NT2/D1 (cell line): ENCODE results near the gene S100A4.
A peak's percentile ranks its signal among the peaks of the same experiment; 100 is the strongest.

Experiments used
- DNase-seq: peaks from one replicate; pipeline ENCODE4 v3.0.0-alpha.2; 2011; ENCODE audit warnings: low read depth, low spot score
- H3K27me3 ChIP-seq: 2 replicates; pipeline ENCODE4 v1.6.0; 2011; ENCODE audit warnings: mild to moderate bottlenecking; ENCODE audit not compliant: insufficient read length, insufficient read depth
- H3K36me3 ChIP-seq: 2 replicates; pipeline ENCODE4 v1.6.1; 2011; ENCODE audit warnings: mild to moderate bottlenecking, low read length, mixed read lengths; ENCODE audit not compliant: insufficient read depth, insufficient read length
- H3K4me1 ChIP-seq: 2 replicates; pipeline ENCODE4 v1.5.1; 2011; ENCODE audit not compliant: insufficient read depth, insufficient read length
- H3K4me3 ChIP-seq: 2 replicates; pipeline ENCODE4 v1.5.1; 2011; ENCODE audit warnings: low read depth; ENCODE audit not compliant: insufficient read length
- H3K9ac ChIP-seq: 2 replicates; pipeline ENCODE4 v1.6.0; 2011; ENCODE audit warnings: low read depth; ENCODE audit not compliant: insufficient read length
- H3K9me3 ChIP-seq: 2 replicates; pipeline ENCODE4 v1.5.1; 2011; ENCODE audit warnings: mild to moderate bottlenecking, low read length; ENCODE audit not compliant: insufficient read depth
- SUZ12 ChIP-seq: IDR thresholded peaks from 2 replicates; pipeline ENCODE4 v1.6.1; 2011; ENCODE audit not compliant: insufficient read length, insufficient read depth; ENCODE audit errors: extremely low read depth
- YY1 ChIP-seq: IDR thresholded peaks from 2 replicates; pipeline ENCODE4 v1.6.1; 2011; ENCODE audit not compliant: insufficient read length, insufficient read depth
- ZNF274 ChIP-seq: IDR thresholded peaks from 2 replicates; pipeline ENCODE4 v1.6.1; 2011; ENCODE audit warnings: mild to moderate bottlenecking, low read depth, low read length

S100A4 gene

DNA sequence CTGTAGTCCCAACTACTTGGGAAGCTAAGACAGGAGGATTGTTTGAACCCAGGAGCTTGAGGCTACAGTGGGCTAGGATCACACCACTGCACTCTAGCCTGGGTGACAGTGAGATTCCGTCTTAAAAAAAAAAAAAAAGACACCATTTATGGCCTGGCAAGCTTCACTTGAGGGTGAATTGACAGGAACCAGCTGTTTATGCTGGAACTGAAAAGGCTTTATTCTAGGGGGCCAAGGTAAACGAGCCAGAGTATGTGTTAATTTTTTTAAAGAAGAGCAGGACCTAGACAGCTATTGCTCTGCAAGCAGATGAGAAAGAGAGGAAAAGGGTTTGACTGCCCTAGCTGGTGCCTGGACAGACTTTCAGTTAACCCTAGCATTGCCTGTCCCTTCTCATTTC lies 46.9 kb downstream of the S100A4 start:
- Histone ChIP-seq H3K4me1 (peaks cover 3% of the 10 kb centered on the region), H3K4me3 (no peak overlapping the region), H3K27me3 (no peaks in the 10 kb centered on the region), H3K9me3 (no peaks in the 10 kb centered on the region), H3K9ac (no peak overlapping the region), H3K36me3 (no peaks in the 10 kb centered on the region)
- TF ChIP-seq YY1 (no peak), ZNF274 (no peak), SUZ12 (no peak)
- no peak for DNase-seq

DNA sequence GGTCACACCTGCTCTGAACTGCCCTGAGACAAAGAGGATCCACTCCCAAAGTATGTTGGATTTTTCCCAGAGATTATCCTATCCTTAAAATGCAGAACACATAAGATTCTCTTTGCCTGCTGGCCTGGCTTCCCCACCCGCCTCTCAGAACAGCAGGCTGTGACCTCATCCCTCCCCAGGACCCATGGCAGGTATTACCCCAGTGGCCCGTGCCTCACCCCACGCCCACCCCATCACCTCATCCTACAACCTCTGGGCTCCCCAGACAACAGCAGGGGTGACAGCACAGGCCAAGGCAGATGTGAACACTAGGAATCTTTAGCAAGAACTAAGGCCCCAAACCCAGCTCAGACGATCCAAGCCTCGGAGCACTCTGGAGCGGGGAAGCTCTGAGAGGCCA lies 50.1 kb downstream of the S100A4 start:
- TF ChIP-seq YY1 (no peak), ZNF274 (no peak), SUZ12 (no peak)
- Histone ChIP-seq H3K4me1 (peaks cover 3% of the 10 kb centered on the region), H3K9me3 (no peaks in the 10 kb centered on the region), H3K27me3 (no peaks in the 10 kb centered on the region), H3K36me3 (no peaks in the 10 kb centered on the region), H3K4me3 (no peak overlapping the region), H3K9ac (no peak overlapping the region)
- no peak for DNase-seq

DNA sequence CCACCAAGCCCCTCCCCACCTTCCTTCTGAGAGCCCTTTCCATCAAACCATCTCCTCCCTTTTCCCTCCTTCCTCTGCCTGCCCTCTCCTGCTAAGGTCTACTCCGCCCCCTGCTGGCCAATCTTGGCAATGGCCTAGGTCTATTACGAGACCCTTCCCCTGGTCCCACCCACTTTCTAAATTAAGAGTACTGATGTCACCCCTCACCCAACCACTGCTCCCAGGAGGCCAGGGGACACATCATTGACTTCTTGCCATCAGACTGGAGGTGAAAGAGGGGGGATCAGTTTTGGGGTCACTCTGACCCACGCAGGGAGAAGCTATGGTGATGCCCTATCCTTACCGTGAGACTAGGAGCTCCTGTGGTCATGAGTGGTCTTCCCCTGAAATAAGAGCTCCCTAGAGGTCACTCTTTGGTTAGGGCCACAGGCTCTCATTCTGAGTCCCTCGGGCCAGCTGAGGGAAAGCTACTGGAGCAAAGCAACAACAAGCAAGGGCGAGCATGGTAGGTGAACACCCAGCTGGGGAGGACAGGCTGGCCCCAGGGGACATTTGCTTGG lies 50.5 kb downstream of the S100A4 start:
- no peaks in the 10 kb centered on the region for H3K27me3 ChIP-seq
- H3K4me3 ChIP-seq = no peak overlapping the region
- peaks cover 3% of the 10 kb centered on the region for H3K4me1 ChIP-seq
- no peaks in the 10 kb centered on the region for H3K36me3 ChIP-seq
- peak; percentile 95 for DNase-seq
- H3K9me3 ChIP-seq = no peaks in the 10 kb centered on the region
- no peak for TF ChIP-seq SUZ12
- TF ChIP-seq ZNF274 = no peak
- no peak for TF ChIP-seq YY1
- no peak overlapping the region for H3K9ac ChIP-seq
